Measurements from ENCODE around the gene HOXA6. TPM values are rescaled to one million over a fixed set of nuclear protein-coding genes. Genes with fewer than 3 reads are reported as not detected.

Gene HOXA6
- polyA plus RNA-seq, 1 experiment = 0.77 TPM

GRCh38 chr7:27148756-27149641, 1.4 kb upstream of the HOXA6 start:
- ChIA-PET CTCF (interaction anchor here (1.1 to 6.9 kb wide), 9 partner anchors 7 to 779 kb away, joined by 3 to 74 read pairs (median 9); no protein-coding TSS in a partner anchor), POLR2A (no interaction called here)
- DNase-seq (ENCODE audit: low read depth) = no peak
- Histone ChIP-seq H3K4me3 (ENCODE audit: low read depth, low read length) (no peak overlapping the region), H3K27me3 (ENCODE audit: control insufficient read depth, insufficient read depth, low read length) (no peaks in the 10 kb centered on the region), H3K36me3 (ENCODE audit: control insufficient read depth, insufficient read depth, low read length) (peaks cover 1% of the 10 kb centered on the region; the same call in 1 of the 2 replicates)
- TF ChIP-seq, protein P1, sequence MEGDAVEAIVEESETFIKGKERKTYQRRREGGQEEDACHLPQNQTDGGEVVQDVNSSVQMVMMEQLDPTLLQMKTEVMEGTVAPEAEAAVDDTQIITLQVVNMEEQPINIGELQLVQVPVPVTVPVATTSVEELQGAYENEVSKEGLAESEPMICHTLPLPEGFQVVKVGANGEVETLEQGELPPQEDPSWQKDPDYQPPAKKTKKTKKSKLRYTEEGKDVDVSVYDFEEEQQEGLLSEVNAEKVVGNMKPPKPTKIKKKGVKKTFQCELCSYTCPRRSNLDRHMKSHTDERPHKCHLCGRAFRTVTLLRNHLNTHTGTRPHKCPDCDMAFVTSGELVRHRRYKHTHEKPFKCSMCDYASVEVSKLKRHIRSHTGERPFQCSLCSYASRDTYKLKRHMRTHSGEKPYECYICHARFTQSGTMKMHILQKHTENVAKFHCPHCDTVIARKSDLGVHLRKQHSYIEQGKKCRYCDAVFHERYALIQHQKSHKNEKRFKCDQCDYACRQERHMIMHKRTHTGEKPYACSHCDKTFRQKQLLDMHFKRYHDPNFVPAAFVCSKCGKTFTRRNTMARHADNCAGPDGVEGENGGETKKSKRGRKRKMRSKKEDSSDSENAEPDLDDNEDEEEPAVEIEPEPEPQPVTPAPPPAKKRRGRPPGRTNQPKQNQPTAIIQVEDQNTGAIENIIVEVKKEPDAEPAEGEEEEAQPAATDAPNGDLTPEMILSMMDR (IDR thresholded peaks at IDR 0.05; ENCODE audit: insufficient read depth, low read depth, low read length) = no peak

DNA sequence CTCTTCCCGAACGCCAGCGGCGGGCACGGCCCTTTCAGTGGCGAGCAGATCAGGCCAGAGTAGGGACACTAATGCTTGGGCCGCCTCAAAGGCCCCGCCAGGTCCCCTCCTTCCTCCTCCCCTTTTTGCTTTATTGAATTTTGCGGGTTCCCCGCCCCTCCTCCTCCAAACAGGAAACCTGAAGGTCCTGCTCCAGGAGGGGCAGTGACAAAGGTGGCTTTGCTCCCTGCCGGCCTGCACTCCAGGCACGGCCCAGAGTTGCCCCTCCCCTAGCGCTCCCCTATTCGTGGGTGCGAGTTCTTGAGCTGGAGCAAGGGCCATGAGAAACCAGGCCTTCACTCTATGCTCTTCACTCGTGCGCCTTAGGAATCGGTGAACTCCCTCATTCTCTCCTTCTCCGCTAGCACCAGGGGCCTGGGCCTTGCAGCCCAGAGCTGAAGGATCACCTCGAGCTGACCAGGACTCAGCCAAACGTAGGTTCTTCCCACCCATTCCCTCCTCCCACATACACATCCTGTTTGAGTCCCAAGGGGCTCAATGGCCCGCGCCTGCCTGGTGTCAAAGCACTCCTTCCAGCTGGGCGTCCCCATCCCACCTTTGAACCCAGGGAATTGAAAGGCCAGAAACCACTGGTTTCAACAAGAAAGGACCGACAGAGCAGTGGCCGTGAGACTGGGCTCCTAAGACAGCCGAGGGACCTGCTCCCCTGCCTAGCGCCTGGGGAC, 619 bp upstream of the HOXA6 start:
- Histone ChIP-seq H3K4me3 (ENCODE audit: low read depth, low read length) (no peak overlapping the region; the same call in 1 of the 2 replicates), H3K36me3 (ENCODE audit: control insufficient read depth, insufficient read depth, low read length) (peaks cover 1% of the 10 kb centered on the region; the same call in 1 of the 2 replicates), H3K27me3 (ENCODE audit: control insufficient read depth, insufficient read depth, low read length) (no peaks in the 10 kb centered on the region)
- CTCF ChIA-PET = interaction anchor here (1.3 to 6.9 kb wide), 5 partner anchors 11 to 773 kb away, joined by 3 to 74 read pairs (median 5); no protein-coding TSS in a partner anchor
- POLR2A ChIA-PET = no interaction called here
- TF ChIP-seq, protein P1 (IDR thresholded peaks at IDR 0.05; ENCODE audit: insufficient read depth, low read depth, low read length) = no peak
- DNase-seq (ENCODE audit: low read depth) = no peak

DNA sequence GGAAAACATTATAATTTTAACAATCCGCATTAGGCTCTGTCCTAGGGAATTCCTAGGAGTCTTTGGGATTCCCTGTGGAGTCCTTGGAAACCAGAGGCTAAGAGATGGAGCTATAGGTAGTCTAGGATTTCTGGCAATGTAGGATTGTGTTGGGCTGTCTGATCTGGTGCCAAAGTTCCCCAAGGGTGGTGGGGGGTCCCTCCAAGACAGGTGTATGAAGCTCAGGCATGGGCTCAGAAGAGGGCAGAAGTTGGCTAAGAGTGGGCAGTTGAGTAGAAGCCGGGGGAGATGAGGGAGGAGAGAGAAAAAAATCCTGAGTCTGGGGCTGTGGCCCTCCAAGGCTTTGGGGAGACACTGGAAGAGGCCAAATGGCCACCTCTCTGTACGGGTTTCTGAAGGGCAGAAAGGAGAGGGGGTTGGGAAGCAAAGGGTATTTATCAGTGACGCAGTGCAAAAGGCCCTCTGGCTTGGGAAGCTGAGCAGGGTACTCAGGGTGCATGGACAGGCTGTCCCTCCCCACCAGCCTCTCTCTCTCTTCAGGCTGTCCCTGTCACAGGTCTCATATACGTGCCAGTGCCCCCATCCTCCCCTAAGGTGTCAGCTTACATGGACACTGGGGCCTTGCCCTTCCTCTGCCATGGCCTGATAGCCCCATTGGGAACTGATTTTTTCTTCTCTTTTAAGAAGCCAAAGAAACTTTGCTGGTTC, 929 bp downstream of the HOXA6 start:
- Histone ChIP-seq H3K36me3 (ENCODE audit: control insufficient read depth, insufficient read depth, low read length) (peaks cover 1% of the 10 kb centered on the region; the same call in 1 of the 2 replicates), H3K4me3 (ENCODE audit: low read depth, low read length) (no peak overlapping the region), H3K27me3 (ENCODE audit: control insufficient read depth, insufficient read depth, low read length) (no peaks in the 10 kb centered on the region)
- TF ChIP-seq, protein P1 (IDR thresholded peaks at IDR 0.05; ENCODE audit: insufficient read depth, low read depth, low read length) = no peak
- POLR2A ChIA-PET = no interaction called here
- CTCF ChIA-PET = interaction anchor here (0.8 to 3.2 kb wide), 4 partner anchors 14 to 751 kb away, joined by 3 to 10 read pairs (median 3); no protein-coding TSS in a partner anchor
- no peak for DNase-seq (ENCODE audit: low read depth)

GRCh38 chr7:27145914-27146412, 1.6 kb downstream of the HOXA6 start:
- Histone ChIP-seq H3K36me3 (ENCODE audit: control insufficient read depth, insufficient read depth, low read length) (peaks cover 1% of the 10 kb centered on the region; the same call in 1 of the 2 replicates), H3K4me3 (ENCODE audit: low read depth, low read length) (no peak overlapping the region), H3K27me3 (ENCODE audit: control insufficient read depth, insufficient read depth, low read length) (no peaks in the 10 kb centered on the region)
- DNase-seq (ENCODE audit: low read depth) = no peak
- ChIA-PET POLR2A (no interaction called here), CTCF (interaction anchor here (0.8 to 3.4 kb wide), 6 partner anchors 15 to 750 kb away, joined by 3 to 43 read pairs (median 6); no protein-coding TSS in a partner anchor)
- TF ChIP-seq, protein P1 (IDR thresholded peaks at IDR 0.05; ENCODE audit: insufficient read depth, low read depth, low read length) = no peak

All from BJ (cell line).